Measurements from ENCODE around the gene MYB. TPM values are rescaled to one million over a fixed set of nuclear protein-coding genes. Genes with fewer than 3 reads are reported as not detected.

Gene MYB
- total RNA-seq, 2 experiments from 2014 or later: 7.5 to 8.2 TPM

DNA sequence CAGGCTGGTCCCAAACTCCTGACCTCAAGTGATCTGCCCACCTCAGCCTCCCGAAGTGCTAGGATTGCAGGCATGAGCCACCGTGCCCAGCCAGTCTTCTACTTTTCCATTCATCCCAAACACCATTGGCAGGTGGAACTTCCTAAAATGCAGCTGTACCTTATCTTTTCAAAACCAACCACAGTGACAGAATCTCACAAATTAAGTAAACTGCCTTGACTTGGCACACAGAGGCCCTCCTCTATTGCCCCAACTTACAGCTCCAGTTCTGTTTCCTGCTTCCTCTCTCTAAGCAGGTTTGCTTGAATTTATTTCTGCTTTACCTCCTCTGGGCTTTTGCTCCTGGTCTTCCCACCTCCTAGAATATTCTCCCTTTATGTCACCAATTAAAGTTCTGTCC, 7.6 kb downstream of the MYB start:
- peak overlapping the region; percentile 18 for H3K27ac Mint-ChIP-seq
- POLR2A ChIA-PET: interaction anchor here (0.8 to 1.6 kb wide), 3 partner anchors 9 to 142 kb away, joined by 3 to 5 read pairs (median 3); no protein-coding TSS in a partner anchor

DNA sequence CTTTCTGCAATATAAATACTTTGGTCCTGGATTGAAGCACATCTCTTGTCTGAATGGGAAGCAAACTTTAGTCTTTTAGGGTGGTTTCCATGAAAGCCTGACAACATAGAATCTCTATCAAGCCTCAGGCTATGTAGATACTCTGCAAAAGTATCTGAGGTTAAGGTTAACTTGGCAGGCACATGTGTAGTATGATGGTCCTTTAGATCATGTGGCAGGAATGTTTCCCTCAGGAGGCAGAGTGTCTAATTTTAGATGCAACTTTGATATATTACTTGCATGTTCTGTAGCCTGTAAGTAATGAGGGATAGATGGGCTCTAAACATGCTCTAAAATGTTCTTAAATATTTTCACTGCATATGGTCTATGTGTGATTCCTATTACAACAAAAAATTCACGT, 8.2 kb downstream of the MYB start:
- Mint-ChIP-seq H3K27ac (no peak overlapping the region), H3K27me3 (ENCODE audit: low read depth) (no peaks in the 10 kb centered on the region), H3K4me1 (ENCODE audit: low read depth) (peaks cover 27% of the 10 kb centered on the region), H3K36me3 (ENCODE audit: low read depth) (peaks cover 45% of the 10 kb centered on the region), H3K4me3 (no peak overlapping the region), H3K9me3 (ENCODE audit: insufficient read depth) (no peaks in the 10 kb centered on the region)
- ATAC-seq: no peak
- CTCF ChIA-PET: interaction anchor here (1.0 to 1.1 kb wide), 2 partner anchors 8 to 45 kb away, joined by 3 to 5 read pairs; partner anchors contain the start of gene MYB
- POLR2A ChIA-PET: interaction anchor here (0.7 to 1.6 kb wide), 4 partner anchors 8 to 251 kb away, joined by 3 to 5 read pairs (median 3); no protein-coding TSS in a partner anchor
- DNase-seq: no peak

More for the DNA sequence above, 7.6 kb downstream of the MYB start:
- peaks cover 26% of the 10 kb centered on the region for H3K4me1 Mint-ChIP-seq (ENCODE audit: low read depth)
- peaks cover 39% of the 10 kb centered on the region for H3K36me3 Mint-ChIP-seq (ENCODE audit: low read depth)
- DNase-seq: no peak
- CTCF ChIA-PET: interaction anchor here (1.0 kb wide), 1 partner anchor 44 kb away, joined by 5 read pairs; no protein-coding TSS in a partner anchor
- no peak overlapping the region for H3K4me3 Mint-ChIP-seq
- ATAC-seq: no peak
- H3K9me3 Mint-ChIP-seq (ENCODE audit: insufficient read depth): no peaks in the 10 kb centered on the region
- no peaks in the 10 kb centered on the region for H3K27me3 Mint-ChIP-seq (ENCODE audit: low read depth)

DNA sequence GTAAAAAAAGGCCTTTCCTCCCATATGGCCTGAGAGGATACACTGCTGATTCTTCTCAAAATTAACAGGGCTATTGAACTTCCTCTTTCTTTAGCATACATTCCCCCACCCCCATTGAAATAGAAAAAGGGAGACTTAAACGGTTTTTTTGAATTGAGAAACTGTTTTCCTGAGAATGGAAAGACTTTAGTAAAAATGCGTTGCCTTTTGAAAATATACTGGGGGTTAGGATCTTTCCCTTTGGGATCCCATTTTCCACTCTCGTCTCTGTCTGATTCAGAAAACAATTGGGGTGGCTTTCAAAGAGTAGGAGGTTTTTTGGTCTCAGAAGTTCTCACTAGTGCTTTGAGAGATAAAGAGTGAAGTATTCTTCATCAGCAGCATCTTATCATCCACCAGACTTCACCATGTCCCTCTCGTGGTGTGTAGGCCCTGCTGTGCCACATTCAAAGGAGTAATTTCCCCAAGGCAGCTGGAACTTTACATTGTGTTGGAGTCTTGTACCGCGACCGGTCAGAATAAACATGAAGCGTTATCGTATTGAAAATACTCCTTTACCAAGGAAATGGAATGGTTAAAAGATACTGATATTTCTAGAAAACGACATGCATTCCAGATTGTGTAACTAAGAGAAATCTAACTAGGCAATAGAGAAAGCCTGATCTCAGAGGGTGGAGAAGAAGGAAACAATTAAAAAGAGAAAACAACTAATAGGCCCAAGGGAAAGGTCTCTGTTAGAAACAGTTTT, 10.6 kb downstream of the MYB start:
- H3K36me3 Mint-ChIP-seq (ENCODE audit: low read depth): peaks cover 52% of the 10 kb centered on the region
- POLR2A ChIA-PET: interaction anchor here (1.5 kb wide), 1 partner anchor 11 kb away, joined by 3 read pairs; no protein-coding TSS in a partner anchor

DNA sequence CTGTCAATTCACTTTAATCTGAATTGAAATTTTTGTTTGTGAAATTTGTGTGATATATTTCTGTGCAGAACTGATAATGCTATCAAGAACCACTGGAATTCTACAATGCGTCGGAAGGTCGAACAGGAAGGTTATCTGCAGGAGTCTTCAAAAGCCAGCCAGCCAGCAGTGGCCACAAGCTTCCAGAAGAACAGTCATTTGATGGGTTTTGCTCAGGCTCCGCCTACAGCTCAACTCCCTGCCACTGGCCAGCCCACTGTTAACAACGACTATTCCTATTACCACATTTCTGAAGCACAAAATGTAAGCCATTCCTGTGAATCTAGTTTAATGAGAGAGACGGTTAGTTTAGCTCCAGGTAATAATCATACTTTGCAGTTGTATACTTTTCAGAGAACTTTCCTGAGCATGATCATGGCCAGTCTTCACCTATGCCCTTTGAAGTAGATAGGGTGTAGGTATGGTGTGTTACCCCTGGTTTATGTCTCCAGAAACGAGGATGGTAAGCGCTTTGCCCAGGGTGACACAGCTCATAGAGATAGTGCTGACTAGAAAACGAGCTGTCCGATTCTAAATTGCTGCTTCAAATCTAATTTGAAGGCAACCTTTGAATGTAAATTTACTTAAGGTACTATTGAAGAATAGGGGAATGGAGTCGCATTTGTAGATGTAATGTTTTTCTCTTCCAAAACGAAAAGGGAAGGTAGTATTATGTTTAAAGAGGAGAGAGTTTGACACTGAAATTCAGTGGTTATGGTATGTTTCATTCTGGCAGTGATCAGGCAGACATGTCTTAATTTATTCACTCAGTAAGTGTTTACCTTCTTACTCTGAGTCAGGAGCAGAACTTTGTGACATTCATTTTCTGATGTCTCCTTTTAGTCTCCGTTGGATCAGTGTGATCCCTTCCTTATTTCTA, 11.4 kb downstream of the MYB start:
- ATAC-seq (no peak), DNase-seq (no peak)
- no peaks in the 10 kb centered on the region for H3K27me3 Mint-ChIP-seq (ENCODE audit: low read depth)
- no peak overlapping the region for H3K4me3 Mint-ChIP-seq
- H3K27ac Mint-ChIP-seq: no peak overlapping the region
- peaks cover 32% of the 10 kb centered on the region for H3K4me1 Mint-ChIP-seq (ENCODE audit: low read depth)
- ChIA-PET CTCF (interaction anchor here (0.7 to 1.1 kb wide), 2 partner anchors 9 to 48 kb away, joined by 3 read pairs; no protein-coding TSS in a partner anchor), POLR2A (interaction anchor here (0.7 to 1.2 kb wide), 3 partner anchors 10 to 1058 kb away, joined by 3 read pairs; partner anchors contain the start of gene MTFR2)
- H3K36me3 Mint-ChIP-seq (ENCODE audit: low read depth): peaks cover 59% of the 10 kb centered on the region
- no peaks in the 10 kb centered on the region for H3K9me3 Mint-ChIP-seq (ENCODE audit: insufficient read depth)

More for the DNA sequence above, 10.6 kb downstream of the MYB start:
- ATAC-seq (no peak), DNase-seq (no peak)
- CTCF ChIA-PET: interaction anchor here (0.7 kb wide), 1 partner anchor 47 kb away, joined by 3 read pairs; no protein-coding TSS in a partner anchor
- Mint-ChIP-seq H3K27ac (no peak overlapping the region), H3K9me3 (ENCODE audit: insufficient read depth) (no peaks in the 10 kb centered on the region), H3K4me1 (ENCODE audit: low read depth) (peaks cover 27% of the 10 kb centered on the region), H3K4me3 (no peak overlapping the region), H3K27me3 (ENCODE audit: low read depth) (no peaks in the 10 kb centered on the region)

DNA sequence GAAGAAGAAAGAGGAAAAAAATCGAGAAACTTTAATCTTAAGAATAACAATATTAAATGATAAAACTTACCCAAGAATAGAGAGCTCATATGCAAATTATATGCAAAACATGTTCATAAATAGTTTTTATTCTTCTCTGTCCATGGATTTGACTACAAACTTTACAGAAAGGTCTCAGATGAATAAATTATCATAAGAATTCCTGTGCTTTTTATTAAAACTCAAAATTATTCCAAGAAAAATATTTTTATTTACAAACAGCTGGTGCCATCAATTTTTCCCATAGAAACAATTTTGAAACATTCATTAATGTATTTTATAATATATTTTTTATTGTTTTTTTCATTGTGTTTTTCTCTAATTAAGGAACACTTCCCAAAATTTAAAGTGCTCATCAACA, 12.1 kb downstream of the MYB start:
- DNase-seq: no peak
- H3K4me3 Mint-ChIP-seq: no peak overlapping the region
- no peaks in the 10 kb centered on the region for H3K9me3 Mint-ChIP-seq (ENCODE audit: insufficient read depth)
- no peak overlapping the region for H3K27ac Mint-ChIP-seq
- H3K27me3 Mint-ChIP-seq (ENCODE audit: low read depth): no peaks in the 10 kb centered on the region
- ChIA-PET POLR2A (interaction anchor here (1.2 kb wide), 1 partner anchor 1057 kb away, joined by 3 read pairs; the partner anchor contains the start of gene MTFR2), CTCF (interaction anchor here (1.1 kb wide), 1 partner anchor 9 kb away, joined by 3 read pairs; no protein-coding TSS in a partner anchor)
- no peak for ATAC-seq
- H3K36me3 Mint-ChIP-seq (ENCODE audit: low read depth): peaks cover 63% of the 10 kb centered on the region
- H3K4me1 Mint-ChIP-seq (ENCODE audit: low read depth): peaks cover 33% of the 10 kb centered on the region

DNA sequence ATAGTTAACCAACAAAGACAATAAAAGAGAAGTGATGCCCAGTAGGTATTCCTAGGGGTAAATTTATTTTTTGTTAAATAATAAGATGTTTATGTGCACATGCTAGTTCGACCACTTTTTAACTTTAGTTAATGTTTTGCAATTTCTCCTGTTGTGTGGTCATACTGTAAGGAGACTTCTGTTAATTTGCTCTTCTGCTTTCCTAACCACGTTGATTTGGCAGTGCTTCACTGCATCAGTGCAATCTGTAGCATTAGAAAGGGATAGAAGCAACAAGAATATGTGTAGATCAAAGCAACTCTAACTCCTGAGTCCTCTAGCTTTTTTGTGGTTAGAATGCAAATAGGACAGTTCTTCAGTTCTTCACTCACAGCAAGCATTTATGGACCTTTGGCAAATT, 13.9 kb downstream of the MYB start:
- DNase-seq: no peak
- Mint-ChIP-seq H3K4me3 (no peak overlapping the region), H3K27me3 (ENCODE audit: low read depth) (no peaks in the 10 kb centered on the region), H3K4me1 (ENCODE audit: low read depth) (peaks cover 25% of the 10 kb centered on the region), H3K36me3 (ENCODE audit: low read depth) (peaks cover 62% of the 10 kb centered on the region), H3K27ac (no peak overlapping the region), H3K9me3 (ENCODE audit: insufficient read depth) (no peaks in the 10 kb centered on the region)
- no peak for ATAC-seq
- ChIA-PET CTCF (interaction anchor here (1.5 kb wide), 1 partner anchor 50 kb away, joined by 4 read pairs; no protein-coding TSS in a partner anchor), POLR2A (no interaction called here)

DNA sequence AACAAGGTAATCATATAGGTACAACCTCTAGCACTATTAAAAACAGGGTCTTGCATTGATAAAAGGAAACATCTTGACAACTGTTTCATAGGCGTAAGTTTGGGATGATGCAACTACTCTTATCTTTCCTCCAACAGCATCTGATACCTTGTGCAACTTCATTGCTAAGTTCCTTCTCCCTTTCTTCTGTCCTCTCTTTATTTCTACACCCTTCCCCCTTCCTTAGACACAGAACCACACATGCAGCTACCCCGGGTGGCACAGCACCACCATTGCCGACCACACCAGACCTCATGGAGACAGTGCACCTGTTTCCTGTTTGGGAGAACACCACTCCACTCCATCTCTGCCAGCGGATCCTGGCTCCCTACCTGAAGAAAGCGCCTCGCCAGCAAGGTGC, 14.4 kb downstream of the MYB start:
- Mint-ChIP-seq H3K27me3 (ENCODE audit: low read depth) (no peaks in the 10 kb centered on the region), H3K27ac (peak overlapping the region; percentile 55), H3K4me3 (no peak overlapping the region), H3K36me3 (ENCODE audit: low read depth) (peaks cover 64% of the 10 kb centered on the region), H3K4me1 (ENCODE audit: low read depth) (peaks cover 25% of the 10 kb centered on the region), H3K9me3 (ENCODE audit: insufficient read depth) (no peaks in the 10 kb centered on the region)
- ChIA-PET POLR2A (interaction anchor here (0.6 kb wide), 1 partner anchor 249 kb away, joined by 4 read pairs; no protein-coding TSS in a partner anchor), CTCF (interaction anchor here (1.5 kb wide), 1 partner anchor 51 kb away, joined by 4 read pairs; no protein-coding TSS in a partner anchor)
- DNase-seq (no peak), ATAC-seq (no peak)

DNA sequence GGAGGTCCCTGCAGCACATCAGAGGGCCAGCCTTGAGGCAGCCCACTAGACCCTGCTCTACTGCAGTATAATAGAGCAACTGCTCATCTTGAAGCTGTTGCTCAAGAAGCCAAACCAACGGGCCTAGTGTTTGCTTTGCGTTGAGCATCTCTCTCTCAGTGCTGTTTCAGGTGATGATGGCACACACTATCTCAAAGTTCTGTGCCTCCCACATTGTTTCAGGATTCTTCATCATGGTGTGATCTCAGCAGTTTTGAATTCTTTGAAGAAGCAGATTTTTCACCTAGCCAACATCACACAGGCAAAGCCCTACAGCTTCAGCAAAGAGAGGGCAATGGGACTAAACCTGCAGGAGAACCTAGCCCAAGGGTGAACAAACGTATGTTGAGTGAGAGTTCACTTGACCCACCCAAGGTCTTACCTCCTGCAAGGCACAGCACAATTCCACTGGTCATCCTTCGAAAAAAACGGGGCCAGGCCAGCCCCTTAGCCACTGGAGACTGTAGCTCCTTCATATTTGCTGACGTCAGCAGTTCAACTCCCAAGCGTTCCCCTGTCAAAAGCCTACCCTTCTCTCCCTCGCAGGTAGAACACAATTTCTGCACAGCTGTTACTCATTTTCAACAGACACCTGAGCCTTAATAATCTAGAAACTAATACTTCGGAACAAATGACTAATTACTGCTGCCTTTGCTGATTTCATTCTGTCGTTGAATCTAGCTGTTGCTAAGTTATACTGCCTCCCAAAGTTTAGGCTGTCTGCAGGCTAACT, 15.8 kb downstream of the MYB start:
- H3K27me3 Mint-ChIP-seq (ENCODE audit: low read depth): no peaks in the 10 kb centered on the region
- no peak for ATAC-seq
- no peak overlapping the region for H3K4me3 Mint-ChIP-seq
- no peak for DNase-seq
- H3K36me3 Mint-ChIP-seq (ENCODE audit: low read depth): peaks cover 59% of the 10 kb centered on the region
- no peak overlapping the region for H3K27ac Mint-ChIP-seq
- ChIA-PET CTCF (no interaction called here), POLR2A (interaction anchor here (0.8 to 1.1 kb wide), 2 partner anchors 8 kb away, joined by 3 to 6 read pairs; no protein-coding TSS in a partner anchor)
- peaks cover 25% of the 10 kb centered on the region for H3K4me1 Mint-ChIP-seq (ENCODE audit: low read depth)
- H3K9me3 Mint-ChIP-seq (ENCODE audit: insufficient read depth): no peaks in the 10 kb centered on the region

DNA sequence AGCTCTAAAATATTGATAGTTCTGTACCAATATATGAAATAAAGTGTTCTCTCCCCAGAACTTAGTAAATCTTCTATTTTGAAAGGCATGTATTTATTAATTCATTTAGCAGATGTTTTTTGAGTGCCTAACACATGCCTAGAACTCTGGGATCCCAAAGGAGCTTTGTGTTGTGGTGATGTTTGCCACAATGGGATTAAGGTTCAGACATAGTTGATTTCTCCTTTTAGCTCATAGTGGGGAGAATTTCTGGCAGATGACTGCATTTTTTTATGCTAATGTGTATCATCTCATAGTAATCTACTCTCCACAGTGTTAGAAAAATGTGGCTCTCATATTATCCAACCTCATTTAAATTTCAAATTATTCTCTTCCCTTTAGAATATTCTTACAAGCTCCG, 21.7 kb downstream of the MYB start:
- DNase-seq (no peak), ATAC-seq (no peak)
- Mint-ChIP-seq H3K27ac (no peak overlapping the region), H3K4me3 (no peak overlapping the region), H3K36me3 (ENCODE audit: low read depth) (peaks cover 36% of the 10 kb centered on the region), H3K27me3 (ENCODE audit: low read depth) (no peaks in the 10 kb centered on the region), H3K9me3 (ENCODE audit: insufficient read depth) (no peaks in the 10 kb centered on the region), H3K4me1 (ENCODE audit: low read depth) (no peaks in the 10 kb centered on the region)
- POLR2A ChIA-PET: interaction anchor here (0.6 to 1.4 kb wide), 4 partner anchors 9 to 148 kb away, joined by 3 read pairs; partner anchors contain the start of gene HBS1L
- CTCF ChIA-PET: interaction anchor here (1.0 to 1.3 kb wide), 3 partner anchors 11 to 220 kb away, joined by 3 to 4 read pairs (median 3); no protein-coding TSS in a partner anchor

DNA sequence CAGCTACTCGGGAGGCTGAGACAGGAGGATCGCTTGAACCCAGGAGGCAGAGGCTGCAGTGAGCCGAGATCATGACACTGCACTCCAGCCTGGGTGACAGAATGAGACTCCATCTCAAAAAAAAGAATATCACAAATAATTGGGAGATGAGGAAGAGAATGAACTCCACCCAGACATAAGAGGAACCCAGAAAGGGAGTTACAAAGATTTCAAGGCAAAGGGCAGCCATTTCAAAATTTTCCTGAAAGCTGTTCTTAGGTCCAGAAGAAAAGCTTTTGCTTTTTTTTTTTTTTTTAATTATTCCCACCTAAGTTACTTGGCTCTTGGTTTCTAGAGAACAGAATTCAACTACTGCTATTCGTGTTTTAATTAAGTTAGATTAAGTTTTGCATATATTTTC, 23.8 kb downstream of the MYB start:
- Mint-ChIP-seq H3K4me1 (ENCODE audit: low read depth) (peaks cover 11% of the 10 kb centered on the region), H3K9me3 (ENCODE audit: insufficient read depth) (no peaks in the 10 kb centered on the region), H3K27ac (no peak overlapping the region), H3K36me3 (ENCODE audit: low read depth) (peaks cover 42% of the 10 kb centered on the region), H3K4me3 (no peak overlapping the region), H3K27me3 (ENCODE audit: low read depth) (no peaks in the 10 kb centered on the region)
- CTCF ChIA-PET: interaction anchor here (1.7 kb wide), 1 partner anchor 61 kb away, joined by 5 read pairs; no protein-coding TSS in a partner anchor
- POLR2A ChIA-PET: interaction anchor here (0.6 to 1.2 kb wide), 4 partner anchors 9 to 230 kb away, joined by 3 to 6 read pairs (median 3); partner anchors contain the start of gene MYB
- DNase-seq (no peak), ATAC-seq (no peak)
